MV-4-11 (cell line): Measurements from ENCODE around the gene TTLL9.
"Not testable (repeated sequence)": the region's sequence is repeated elsewhere in the genome, so short reads cannot be mapped to it uniquely, and the experiment has no call there.

ENCODE experiments used
- DNase-seq: peaks from one replicate; lab custom pipeline; 2025; lab: John Stamatoyannopoulos, UW

TTLL9 gene, protein sequence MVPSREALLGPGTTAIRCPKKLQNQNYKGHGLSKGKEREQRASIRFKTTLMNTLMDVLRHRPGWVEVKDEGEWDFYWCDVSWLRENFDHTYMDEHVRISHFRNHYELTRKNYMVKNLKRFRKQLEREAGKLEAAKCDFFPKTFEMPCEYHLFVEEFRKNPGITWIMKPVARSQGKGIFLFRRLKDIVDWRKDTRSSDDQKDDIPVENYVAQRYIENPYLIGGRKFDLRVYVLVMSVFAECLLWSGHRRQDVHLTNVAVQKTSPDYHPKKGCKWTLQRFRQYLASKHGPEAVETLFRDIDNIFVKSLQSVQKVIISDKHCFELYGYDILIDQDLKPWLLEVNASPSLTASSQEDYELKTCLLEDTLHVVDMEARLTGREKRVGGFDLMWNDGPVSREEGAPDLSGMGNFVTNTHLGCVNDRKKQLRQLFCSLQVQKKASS

DNA sequence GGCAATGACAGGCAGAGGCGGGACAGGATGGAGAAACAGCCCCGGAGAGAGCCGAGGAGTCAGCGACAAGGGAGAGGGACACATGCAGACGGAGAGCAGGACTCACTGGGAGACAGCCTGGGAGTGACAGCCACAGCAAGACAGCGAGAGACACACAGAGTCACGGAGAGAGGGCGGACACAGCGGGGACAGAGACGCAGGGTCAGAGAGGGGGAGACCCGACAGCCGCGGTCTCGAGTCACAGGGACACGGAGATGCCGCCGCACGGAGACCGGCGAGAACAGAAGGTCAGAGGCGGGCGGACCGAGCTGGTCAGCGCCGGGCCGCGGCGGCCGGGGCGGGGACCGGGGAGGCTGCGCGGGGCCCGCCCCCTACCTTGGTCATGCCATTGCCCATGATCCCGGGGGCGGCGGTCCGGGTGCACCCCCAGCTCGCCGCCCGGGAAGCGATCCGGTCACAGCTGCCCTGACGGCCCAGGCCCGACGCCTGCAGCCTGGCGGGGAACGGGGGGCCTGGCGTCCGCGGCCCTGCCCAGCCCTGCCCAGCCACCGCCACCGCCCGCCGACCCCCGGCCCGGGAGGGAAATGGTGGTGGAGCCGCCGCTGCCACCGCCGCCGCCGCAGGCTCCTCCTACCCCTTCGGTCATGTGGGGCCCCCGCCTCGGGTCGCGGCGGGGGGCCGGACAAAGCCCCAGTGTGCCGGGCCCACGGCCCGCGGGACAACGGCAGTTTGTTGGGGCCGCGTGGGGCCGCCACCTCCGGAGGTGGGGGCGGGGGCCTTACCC is at the start of gene TTLL9, which contains the start of gene DUSP15:
TTLL9 (plus strand) TSS at position 693 of the 784 bp plus-strand sequence. CDS start 493 bp downstream, outside the sequence.
DUSP15 (minus strand) TSS at position 586 of the 784 bp plus-strand sequence; CDS start at position 396, 190 bp downstream.
- DNase-seq = no peak

DNA sequence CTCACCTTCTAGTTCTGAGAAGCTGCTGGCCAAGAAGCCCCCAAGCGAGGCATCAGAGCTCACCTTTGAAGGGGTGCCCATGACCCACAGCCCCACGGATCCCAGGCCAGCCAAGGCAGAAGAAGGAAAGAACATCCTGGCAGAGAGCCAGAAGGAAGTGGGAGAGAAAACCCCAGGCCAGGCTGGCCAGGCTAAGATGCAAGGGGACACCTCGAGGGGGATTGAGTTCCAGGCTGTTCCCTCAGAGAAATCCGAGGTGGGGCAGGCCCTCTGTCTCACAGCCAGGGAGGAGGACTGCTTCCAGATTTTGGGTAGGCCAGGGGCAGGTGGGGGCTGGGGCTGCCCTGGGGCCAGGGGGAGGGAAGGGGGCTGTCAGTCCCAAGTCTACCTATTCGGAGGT is 49.0 kb upstream of the TTLL9 start:
- no peak for DNase-seq

DNA sequence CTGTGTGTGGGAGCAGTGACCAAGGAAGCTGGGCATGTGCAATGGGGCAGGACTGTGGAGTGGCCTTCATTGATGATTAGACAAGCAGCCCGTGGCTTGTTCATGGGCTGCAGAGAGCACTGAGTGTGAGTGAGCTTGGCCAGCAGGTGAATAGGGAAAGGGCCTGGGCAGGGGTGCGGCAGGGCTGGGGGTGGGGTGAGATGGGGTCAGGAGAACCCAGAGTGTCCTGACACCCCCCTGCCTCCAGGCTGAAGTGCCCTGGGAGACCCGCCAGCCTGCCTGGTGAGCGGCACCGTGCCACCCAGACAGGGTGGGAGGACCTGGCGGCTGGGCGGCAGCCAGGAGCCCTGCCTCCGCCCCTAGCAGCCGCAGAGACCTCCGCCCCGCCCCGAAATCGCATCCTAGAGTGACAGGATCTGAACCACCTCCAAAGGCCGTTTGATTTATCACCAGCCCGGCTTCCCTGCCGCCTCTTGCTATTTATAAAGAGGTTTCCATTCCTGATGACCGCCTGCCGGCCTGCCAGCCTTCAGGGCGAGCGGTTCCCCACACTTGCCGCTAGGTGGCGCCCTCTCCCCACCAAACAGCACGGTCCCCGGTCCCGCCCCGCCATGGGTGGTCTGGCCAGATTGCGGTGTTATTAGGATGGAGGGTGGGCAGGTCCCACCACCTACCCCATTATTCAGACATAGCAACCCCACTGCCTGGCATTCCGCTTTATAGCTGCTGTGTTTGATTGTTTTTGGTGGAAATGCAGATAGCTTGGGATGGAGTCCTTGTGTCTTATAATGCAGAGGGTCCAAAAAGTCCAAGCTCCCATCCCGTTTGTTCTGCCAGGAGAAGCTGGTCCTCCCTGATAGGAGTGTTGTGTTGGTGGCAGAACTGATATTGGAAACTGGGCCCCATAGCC is 47.8 kb upstream of the TTLL9 start:
- peak; percentile 76 for DNase-seq

DNA sequence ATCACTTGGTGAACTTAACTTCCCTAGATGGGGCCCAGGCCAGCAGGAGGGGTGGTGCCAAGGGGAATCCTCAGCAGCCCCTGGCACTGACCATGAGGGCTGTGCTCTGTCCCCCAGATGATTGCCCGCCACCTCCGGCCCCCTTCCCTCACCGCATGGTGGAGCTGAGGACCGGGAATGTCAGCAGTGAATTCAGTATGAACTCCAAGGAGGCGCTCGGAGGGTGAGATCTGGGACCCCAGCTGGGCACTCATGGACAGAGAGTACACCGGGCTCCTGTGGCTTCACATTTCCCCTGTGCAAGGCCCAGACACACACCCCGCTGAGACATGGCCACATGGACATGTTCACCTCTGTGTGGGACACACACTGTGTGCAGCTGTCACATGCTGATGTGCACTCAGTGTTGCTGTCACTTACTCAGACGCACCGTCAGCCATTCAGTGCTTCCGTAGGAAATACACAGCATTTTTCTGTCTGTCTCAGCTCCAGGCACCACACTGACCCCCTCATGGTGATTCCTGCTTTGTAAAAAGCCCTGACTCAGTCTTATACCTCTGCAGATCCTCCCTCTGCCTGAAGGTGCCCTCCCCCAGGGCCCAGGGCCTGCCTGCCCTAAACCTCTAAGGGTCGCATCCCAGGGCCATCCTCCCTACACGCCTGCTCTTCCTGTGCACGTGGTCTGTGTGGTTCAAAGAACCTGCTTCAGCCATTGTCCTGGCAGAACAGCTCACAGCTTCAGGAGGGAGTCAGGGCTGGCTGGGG is 46.9 kb upstream of the TTLL9 start:
- DNase-seq = no peak

DNA sequence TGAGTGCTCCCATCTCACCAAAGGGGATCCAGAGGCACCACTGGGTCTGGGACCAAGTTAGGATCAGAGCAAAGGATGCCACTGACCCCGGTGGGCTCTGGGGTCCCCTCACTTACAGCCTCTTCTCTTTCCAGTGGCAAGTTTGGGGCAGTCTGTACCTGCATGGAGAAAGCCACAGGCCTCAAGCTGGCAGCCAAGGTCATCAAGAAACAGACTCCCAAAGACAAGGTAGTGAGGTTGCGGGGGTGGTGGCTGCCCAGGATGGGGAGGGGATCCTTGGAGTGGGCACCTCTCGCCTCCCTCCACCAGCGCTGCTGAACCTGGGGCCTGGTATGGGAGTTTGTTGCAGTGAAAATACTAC is 46.3 kb upstream of the TTLL9 start:
- DNase-seq = no peak

DNA sequence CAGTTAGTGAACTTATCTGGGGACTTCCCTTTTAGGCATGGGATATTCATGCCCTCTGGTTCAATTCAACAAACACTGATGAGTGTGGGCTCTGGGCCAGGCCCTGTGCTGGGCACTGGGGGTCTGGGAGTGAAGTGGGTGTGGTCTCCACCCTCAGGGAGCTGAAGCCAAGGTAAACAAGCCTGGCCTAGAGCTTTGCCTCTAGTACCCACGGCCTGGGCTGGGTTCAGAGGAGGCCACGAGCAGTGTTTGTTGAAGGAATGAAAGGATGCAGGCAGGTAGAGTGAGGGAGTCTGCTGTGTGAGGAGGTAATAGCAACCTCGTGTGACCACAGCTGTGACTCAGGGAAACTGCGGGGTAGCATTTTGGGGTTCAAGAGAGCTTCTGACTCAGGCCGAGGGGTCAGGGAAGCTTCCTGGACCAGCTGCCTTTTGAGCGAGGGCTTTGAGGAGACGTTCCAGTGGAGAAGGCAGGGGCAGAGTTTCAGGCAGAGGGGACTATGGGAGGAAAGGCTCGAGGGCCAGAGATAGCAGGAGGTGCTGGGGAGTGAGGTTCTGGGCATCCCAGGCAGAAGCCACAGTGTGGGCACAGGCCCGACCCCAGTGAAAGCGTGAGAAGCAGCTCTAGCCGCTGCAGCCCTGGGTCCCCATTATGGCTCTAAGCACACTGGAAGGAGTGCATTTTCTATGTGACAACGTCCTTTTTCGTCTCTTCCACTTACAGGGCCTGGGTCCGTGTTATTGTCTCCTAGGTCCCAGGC is 45.7 kb upstream of the TTLL9 start:
- DNase-seq = no peak

DNA sequence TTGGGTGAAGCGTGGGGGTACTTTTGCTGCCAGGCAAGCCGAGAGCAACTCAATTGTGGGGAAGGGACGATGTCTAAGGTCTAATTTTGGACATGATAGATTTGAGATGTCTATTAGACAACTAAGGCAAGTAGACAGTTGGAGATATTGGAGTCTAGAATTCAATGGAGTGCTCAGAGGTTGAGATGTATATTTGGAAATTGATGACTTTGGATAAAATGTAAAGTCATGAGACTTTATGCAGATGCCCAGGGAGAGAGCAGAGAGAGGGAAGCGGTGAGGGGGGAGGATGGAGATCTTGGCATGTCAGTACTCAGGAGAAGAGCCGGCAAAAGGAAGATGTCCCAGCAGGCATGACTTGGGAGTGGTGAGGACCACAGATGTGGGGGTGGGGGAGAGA is 44.4 kb upstream of the TTLL9 start:
- DNase-seq = no peak

DNA sequence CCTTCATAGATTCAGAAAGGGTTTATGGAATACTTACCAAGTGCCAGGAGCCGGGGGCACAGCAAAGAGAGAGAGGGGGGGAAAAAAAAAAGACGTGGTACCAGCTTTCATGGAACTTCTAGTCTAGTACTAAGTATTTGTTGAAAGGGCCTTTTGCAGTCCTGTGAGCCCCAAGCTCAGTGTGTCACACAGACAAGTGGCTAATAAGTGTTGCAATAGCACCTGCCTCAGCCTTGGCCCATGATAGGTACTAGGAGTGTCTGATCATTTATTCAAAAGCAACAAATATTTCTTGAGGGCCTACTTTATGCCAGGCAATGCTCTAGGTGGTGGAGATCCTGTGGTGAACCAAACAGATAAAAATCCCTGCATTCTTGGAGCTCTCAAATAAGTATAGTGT is 43.4 kb upstream of the TTLL9 start:
- no peak for DNase-seq

DNA sequence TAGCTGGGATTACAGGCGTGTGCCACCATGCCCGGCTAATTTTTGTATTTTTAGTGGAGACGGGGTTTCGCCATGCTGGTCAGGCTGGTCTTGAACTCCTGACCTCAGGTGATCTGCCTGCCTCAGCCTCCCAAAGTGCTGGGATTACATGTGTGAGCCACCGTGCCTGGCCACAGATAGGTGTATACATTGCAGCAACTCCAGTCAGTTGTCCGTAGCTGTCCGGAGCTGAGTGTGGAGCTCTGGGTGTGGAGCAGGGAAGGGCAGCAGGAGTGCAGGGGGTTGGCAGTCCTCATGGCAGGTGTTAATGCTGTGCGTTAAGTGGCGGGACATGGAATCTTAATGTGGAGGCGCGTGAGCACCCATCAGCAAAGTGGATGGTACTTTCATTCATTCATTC is 42.4 kb upstream of the TTLL9 start:
- not testable (repeated sequence) for DNase-seq

DNA sequence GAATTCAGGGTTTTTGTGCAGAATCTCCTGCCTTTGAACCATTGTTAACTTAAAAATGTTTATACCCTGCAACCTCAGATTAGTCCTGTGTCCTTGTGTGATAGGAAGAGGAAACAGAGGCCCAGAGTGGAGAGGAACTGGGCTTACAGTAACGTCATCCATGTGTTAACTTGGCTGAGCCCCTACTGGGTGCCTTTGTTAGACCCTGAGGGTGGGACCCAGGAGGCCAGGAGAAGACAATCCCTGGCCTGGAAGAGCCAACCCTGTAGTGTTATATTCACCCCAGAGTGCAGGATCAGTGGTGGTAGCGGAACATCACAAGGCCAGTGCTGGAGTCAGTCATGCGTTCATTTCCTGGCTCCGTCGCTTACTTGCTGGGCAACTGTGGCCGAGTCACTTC is 40.7 kb upstream of the TTLL9 start:
- DNase-seq = no peak

DNA sequence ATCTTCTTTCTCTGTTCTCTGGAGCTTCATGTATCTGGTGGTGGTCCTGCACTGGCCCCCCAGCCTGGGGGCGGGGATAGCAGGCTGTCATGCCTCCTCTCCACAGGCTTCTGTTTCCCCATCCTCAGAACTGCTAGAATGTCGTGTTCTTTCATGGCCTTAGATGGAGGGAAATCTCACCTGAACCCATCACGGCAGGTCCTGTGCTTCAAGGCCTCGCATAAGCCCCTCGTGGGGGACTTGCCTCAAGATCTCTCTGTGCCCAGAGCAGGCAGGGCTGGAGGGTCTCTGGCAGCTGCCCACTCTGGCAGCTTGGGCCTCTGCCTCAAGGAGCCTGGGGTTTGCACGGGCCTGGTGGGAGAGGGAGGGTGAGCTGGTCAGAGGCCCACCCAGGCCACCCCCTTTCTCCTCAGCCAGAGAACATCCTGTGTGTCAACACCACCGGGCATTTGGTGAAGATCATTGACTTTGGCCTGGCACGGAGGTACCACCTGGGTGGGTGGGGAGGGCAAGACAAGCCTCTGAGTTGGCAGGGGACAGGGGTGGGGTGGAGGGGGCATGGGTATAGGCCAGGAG is 39.9 kb upstream of the TTLL9 start:
- DNase-seq = no peak

DNA sequence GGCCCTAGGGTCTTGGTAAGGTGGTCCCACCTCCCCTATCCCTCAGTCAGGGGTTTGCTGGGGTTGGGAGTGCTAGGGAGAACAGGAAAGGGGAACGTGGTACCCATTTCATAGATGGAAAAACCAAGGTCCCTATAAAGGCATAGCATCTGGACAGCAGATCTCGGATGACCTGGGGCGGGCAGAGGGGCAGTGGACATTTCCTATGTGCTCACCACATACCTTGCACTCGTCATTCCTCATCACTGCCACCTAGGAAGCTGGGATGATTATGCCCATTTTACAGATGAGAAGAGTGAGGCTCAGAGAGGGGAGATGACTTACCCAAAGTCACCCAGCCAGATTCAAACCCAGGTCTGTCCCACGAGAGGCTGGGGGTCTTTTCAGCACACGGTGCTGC is 39.2 kb upstream of the TTLL9 start:
- no peak for DNase-seq

DNA sequence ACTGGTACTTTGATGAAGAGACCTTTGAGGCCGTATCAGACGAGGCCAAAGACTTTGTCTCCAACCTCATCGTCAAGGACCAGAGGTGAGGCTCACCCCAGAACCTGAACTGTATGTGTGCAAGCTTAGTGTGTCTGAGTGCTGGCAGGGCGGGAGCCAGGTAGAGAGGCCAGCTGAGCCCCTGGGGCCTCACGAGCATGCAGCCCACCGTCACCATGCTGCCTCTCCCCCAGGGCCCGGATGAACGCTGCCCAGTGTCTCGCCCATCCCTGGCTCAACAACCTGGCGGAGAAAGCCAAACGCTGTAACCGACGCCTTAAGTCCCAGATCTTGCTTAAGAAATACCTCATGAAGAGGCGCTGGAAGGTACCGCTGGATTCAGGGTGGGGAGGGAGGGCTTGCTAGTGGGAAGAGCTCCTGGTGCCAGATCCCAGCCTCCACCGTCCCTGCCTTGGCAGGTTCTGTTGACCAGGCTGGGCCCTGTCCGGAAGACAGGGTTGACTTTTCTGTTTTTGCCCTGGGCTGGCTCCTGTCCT is 38.6 kb upstream of the TTLL9 start:
- DNase-seq = no peak

DNA sequence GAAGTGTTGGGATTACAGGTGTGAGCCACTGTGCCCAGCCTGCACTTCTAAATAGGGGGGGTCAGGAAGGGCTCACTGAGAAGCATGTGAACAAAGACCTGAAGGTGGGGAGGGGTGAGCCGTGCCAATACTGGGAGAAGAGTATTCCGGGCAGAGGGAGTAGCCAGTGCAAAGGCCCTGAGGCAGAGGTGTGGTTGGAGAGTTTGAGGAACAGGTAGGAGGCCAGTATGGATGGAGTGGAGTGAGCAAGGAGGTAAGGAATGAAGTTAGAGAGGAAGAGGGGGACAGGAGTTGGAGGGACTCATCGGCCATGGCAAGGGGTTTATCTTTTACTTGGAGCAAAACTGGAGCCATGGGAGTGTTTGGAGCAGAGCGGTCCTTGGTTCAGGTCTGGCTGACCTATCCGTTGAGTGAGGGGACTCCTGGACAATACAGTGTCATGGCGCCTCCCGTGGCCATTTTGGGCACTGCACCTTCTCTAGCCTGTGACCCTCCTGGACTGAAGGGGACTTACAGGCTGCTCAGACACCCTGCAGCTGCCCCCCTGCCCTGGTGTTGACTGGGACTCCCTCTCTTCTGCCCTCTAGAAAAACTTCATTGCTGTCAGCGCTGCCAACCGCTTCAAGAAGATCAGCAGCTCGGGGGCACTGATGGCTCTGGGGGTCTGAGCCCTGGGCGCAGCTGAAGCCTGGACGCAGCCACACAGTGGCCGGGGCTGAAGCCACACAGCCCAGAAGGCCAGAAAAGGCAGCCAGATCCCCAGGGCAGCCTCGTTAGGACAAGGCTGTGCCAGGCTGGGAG is 37.1 kb upstream of the TTLL9 start:
- DNase-seq = peak; percentile 30

DNA sequence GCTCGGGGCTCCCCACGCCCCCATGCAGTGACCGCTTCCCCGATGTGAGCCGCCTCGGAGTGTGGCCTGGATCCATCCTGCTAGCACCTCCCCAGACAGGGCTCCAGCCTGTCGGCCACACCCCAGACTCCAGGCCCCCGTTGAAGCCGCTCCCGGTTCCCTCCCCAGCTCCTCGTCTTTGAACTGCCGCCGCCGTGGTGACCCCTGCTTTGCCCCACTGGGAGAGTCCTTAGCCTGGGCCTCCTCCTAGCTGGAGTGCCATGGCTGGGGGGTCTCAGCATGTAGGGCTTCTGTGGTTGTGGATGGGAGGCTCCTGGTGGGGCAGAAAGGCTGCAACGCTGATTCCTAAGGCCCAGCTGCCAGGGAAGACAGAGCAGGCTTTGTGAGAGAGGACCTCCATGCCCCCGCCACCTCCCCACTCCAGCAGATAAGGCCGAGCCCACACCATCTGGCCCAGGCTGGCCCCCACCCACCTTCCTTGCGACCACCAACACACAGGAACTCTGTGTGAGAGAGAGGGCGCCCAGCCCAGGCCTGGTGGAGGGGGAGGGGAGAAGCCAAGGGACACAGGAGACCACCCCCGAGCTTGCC is 36.4 kb upstream of the TTLL9 start:
- no peak for DNase-seq

DNA sequence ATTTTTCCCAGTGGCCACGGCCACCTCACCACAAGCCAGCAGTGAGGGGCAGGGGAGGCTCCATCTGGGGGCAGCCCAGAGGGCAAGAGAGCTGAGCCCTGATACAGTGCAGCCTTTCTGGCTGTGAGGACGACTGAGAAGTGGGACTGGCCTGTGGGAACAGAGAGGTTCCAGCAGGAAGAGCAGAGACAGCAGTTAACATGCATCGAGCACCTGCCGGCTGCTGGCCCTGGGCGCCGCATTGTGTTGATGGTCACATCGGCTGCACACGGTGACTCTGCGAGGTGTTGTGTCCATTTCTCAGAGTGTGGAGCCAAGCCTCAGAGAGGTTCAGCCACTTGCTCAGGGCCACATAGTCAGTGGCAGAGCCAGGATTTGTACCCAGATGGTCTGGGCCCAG is 34.9 kb upstream of the TTLL9 start:
- no peak for DNase-seq

DNA sequence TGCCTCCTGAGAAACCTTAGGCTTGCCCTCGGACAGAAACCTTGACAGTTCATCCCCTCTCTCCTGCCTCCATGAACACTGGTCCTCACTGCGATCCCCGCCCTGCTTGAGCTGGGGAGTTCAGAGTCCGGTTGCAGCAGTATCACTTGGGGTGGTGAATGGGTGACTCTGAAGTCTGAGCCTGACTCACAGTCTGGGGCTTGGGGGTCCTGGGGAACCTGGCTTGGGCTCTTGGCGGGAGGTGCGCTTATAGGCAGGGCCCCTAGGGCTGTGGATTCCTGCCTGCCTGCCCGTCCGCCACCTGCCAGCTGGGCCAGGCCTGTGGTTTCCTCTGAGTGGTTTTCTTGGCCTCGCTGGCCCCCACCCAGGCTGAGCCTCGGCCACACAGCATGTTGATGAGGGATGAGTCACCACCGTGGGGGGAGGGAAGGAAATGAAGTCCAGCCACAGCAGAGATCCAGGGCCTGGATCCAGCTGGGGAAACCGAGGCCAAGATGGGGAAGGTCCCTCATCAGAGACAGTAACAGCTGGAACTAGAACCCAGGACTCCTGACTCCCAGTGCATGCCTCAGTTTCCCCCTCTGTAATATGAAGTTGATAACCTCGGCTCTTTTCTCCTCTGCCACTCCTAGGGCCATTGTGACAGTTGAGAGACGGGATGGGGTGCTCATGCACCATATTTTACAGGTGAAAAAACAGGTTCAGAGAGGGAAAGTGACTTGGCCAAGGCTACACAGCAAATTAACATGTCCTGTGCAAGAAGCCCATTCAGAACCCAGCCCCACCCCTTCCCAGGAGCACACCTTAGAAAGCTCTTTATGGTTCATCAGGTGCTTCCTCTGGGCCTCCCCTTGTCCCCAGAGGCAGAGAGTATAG is 34.2 kb upstream of the TTLL9 start:
- peak; percentile 92 for DNase-seq
